GM12878 (cell line): ENCODE measurements around the gene WNT7A.

ENCODE experiments used
- BRCA1 ChIP-seq: IDR thresholded peaks from 2 replicates; pipeline ENCODE4 v1.6.1; 2011; ENCODE audit warnings: low read depth, low read length, improper control_type of control experiment
- CHD1 ChIP-seq: IDR thresholded peaks from 2 replicates; pipeline ENCODE4 v1.6.1; 2012; ENCODE audit warnings: low read depth, low read length, improper control_type of control experiment
- ESRRA ChIP-seq: IDR thresholded peaks from 2 replicates; pipeline ENCODE4 v1.6.1; 2012; ENCODE audit warnings: mild to moderate bottlenecking, low read length, improper control_type of control experiment
- FOXM1 ChIP-seq: IDR thresholded peaks from 2 replicates; pipeline ENCODE4 v1.6.1; 2012; ENCODE audit warnings: low read depth, mild to moderate bottlenecking, inconsistent platforms, low read length, moderate library complexity
- KDM1A ChIP-seq: fragments of 200-600 bp; sonication (generic); IDR thresholded peaks from 2 replicates; pipeline ENCODE4 v1.6.1; 2016; ENCODE audit warnings: borderline replicate concordance
- NFYB ChIP-seq: IDR thresholded peaks from 2 replicates; pipeline ENCODE4 v1.6.1; 2011; ENCODE audit warnings: low read depth, mild to moderate bottlenecking, low read length, improper control_type of control experiment, moderate library complexity; ENCODE audit not compliant: insufficient read depth
- NR2F1 ChIP-seq: fragments of 450-650 bp; conservative IDR thresholded peaks from 2 replicates; pipeline ENCODE4 v1.6.1; 2017; ENCODE audit warnings: mild to moderate bottlenecking
- POLR2A ChIP-seq: IDR thresholded peaks from 2 replicates; pipeline ENCODE4 v1.6.1; 2011; ENCODE audit warnings: low read depth, mild to moderate bottlenecking, low read length

DNA sequence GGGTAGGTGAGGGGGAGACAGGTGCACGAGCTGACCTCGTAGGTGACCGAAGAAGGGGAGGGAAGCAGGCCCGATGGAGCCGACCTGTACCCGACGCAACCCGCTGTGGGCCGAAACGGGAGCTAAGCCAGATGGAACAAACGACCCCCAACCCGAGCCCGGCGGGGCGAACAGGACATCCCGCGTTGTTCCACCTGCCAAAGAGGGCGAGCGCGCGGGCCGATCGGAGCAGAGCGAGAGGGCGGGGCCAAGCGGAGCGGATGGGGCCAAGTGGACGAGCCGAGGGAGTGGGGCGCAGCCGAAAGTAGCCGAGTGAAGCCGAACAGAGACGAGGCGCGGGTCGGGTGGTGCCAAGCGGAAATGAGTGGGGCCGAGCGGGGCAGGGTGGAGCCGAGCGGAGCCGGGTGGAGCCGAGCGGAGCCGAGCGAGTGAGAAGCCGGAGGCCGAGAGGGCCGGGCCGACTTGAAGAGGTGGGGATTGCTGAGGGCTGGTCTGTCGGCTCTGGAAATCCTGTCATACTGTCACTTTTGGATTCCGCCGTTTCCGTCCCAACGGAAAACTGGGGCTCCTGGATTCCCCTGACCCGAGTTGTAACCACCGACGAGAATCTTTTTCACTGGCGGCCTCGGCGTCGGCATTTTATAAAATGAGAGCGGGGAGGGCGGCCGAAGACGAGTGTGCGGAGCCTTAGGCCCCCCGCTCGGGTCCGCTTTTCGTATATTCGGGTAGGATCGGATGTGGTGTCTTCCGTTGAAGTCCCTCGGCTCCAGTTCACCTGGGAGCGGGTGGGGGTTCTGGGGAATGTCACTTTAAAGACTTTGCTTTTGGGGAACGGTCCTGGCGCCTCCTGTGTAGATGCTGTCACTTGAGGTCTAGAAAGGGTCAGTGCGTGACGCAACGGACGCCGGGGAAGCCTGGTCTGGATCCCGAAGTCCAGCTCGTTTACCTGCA lies 15.6 kb upstream of the WNT7A start:
- TF ChIP-seq KDM1A, result no peak
- no peak for TF ChIP-seq ESRRA
- TF ChIP-seq POLR2A, result no peak
- TF ChIP-seq NFYB, result no peak
- no peak for TF ChIP-seq BRCA1
- no peak for TF ChIP-seq FOXM1
- TF ChIP-seq NR2F1, result no peak
- no peak for TF ChIP-seq CHD1
